Sigmoid colon (tissue), 7 donors: ENCODE data around the gene KREMEN1. TPM values are rescaled to one million over a fixed set of nuclear protein-coding genes. Genes with fewer than 3 reads are reported as not detected.

Experiments used
- DNase-seq: peaks from one replicate; pipeline ENCODE4 v3.0.0-alpha.2; 2019
- H3K27ac ChIP-seq, 4 donors: fragments of 200-600 bp; sonication (generic); one replicate each; pipeline ENCODE4 v1.5.1; 2016 to 2019; ENCODE audit warnings: mild to moderate bottlenecking in 1 of 4
- H3K27me3 ChIP-seq, 3 donors: fragments of 200-600 bp; sonication (generic); one replicate each; pipeline ENCODE4 v1.5.1; 2019; ENCODE audit warnings: mild to moderate bottlenecking in 1 of 3
- H3K36me3 ChIP-seq, 4 donors: fragments of 200-600 bp; sonication (generic); one replicate each; pipeline ENCODE4 v1.5.1; 2016 to 2019
- H3K4me1 ChIP-seq, 4 donors: fragments of 200-600 bp; sonication (generic); one replicate each; pipeline ENCODE4 v1.5.1; 2017 to 2019
- H3K4me3 ChIP-seq, 4 donors: fragments of 200-600 bp; sonication (generic); one replicate each; pipeline ENCODE4 v1.5.1; 2017 to 2019; ENCODE audit warnings: mild to moderate bottlenecking in 2 of 4, moderate library complexity in 1 of 4
- H3K9me3 ChIP-seq, 4 donors: fragments of 200-600 bp in 3 of 4; sonication (generic) in 3 of 4; one replicate each; pipeline versions ENCODE4 v1.5.1 to v1.6.1; 2013 to 2019
- CTCF ChIP-seq, 4 experiments: fragments of 450-650 bp in 3 of 4; fragments of 200-600 bp in 1 of 4; IDR thresholded peaks; one replicate each; pipeline ENCODE4 v1.5.1; 2016 to 2019; ENCODE audit warnings: antibody characterized with exemption in 4 of 4, mild to moderate bottlenecking in 3 of 4, moderate library complexity in 2 of 4
- EP300 ChIP-seq, 4 donors: sonication (generic); formaldehyde crosslinking; IDR thresholded peaks; one replicate each; pipeline ENCODE4 v1.6.1; 2017; ENCODE audit warnings: antibody characterized with exemption in 4 of 4
- POLR2A ChIP-seq, 2 donors: fragments of 450-650 bp; IDR thresholded peaks; one replicate each; pipeline ENCODE4 v1.6.1; 2016; ENCODE audit warnings: antibody characterized with exemption in 2 of 2, mild to moderate bottlenecking in 2 of 2, moderate library complexity in 2 of 2
- POLR2AphosphoS5 ChIP-seq, 4 donors: sonication (generic); formaldehyde crosslinking; IDR thresholded peaks; one replicate each; pipeline ENCODE4 v1.6.1; 2017; ENCODE audit warnings: antibody characterized with exemption in 4 of 4
- WGBS, 2 donors: extraction: QIAGEN DNeasy Blood & Tissue Kit; methylation state at CpG; one replicate each; pipeline ENCODE4 v1.1.7; 2013; 5-methylcytosine and 5-hydroxymethylcytosine counted together
- intact Hi-C: fragments of 100-400 bp; cut with DNase I; formaldehyde crosslinking; loops from one replicate; pipeline ENCODE4 v1.15.1; 2023
- polyA plus RNA-seq, 3 donors: library from polyadenylated mRNA; stranded (reverse); fragments of 200-250 nt; gene quantifications; one replicate each; pipeline ENCODE4 v1.2.3, GENCODE V29; 2013
- total RNA-seq, 4 donors: library from RNA; depleted of rRNA; stranded (reverse); fragments of >200 nt; gene quantifications; one replicate each; pipeline ENCODE4 v1.1.0, GENCODE V29; 2016
- donor health status: healthy with polysubstance abuse.
- donor health status: Bipolar disorder and iron deficiency.
- donor health status: healthy.

Gene KREMEN1
- total and polyA plus RNA-seq, 7 donors, result 4.2 to 13.2 (median 6.7) TPM

GRCh38 chr22:29061773-29062172 is 11.1 kb upstream of the KREMEN1 start, which contains the start of gene C22orf31:
C22orf31 (minus strand) TSS chr22:29061831; CDS start chr22:29061792, 39 bp downstream.
- Histone ChIP-seq H3K27ac (no peak within 1 kb of the TSS), H3K27me3 (no peaks in the 10 kb centered on the region), H3K9me3 (no peaks in the 10 kb centered on the region), H3K4me1 (no peaks in the 10 kb centered on the region), H3K36me3 (no peaks in the 10 kb centered on the region), H3K4me3 (no peak within 1 kb of the TSS)
- intact Hi-C loops, result no loop called here
- no peak for TF ChIP-seq CTCF (IDR thresholded peaks at IDR 0.05)
- TF ChIP-seq EP300 (IDR thresholded peaks at IDR 0.05), result no peak
- no peak for TF ChIP-seq POLR2A (IDR thresholded peaks at IDR 0.05)
- no peak for TF ChIP-seq POLR2AphosphoS5 (IDR thresholded peaks at IDR 0.05)
- WGBS, 2 donors, result 56 to 58% methylated on average over 2 of the region's 2 CpGs
- peak; percentile 1 for DNase-seq

- H3K9me3 ChIP-seq, result no peaks in the 10 kb centered on the region
- DNase-seq, result no peak
- no peak overlapping the region for H3K4me3 ChIP-seq
- H3K36me3 ChIP-seq, result no peaks in the 10 kb centered on the region
- H3K27me3 ChIP-seq, result no peaks in the 10 kb centered on the region
- 73 to 77% methylated on average over 8 of the region's 8 CpGs for WGBS, 2 donors
- H3K27ac ChIP-seq, result no peak overlapping the region
- TF ChIP-seq POLR2AphosphoS5 (IDR thresholded peaks at IDR 0.05) (no peak), POLR2A (IDR thresholded peaks at IDR 0.05) (no peak), CTCF (IDR thresholded peaks at IDR 0.05) (no peak), EP300 (IDR thresholded peaks at IDR 0.05) (no peak)
- no peaks in the 10 kb centered on the region for H3K4me1 ChIP-seq
- intact Hi-C loops, result no loop called here
Observed at GRCh38 chr22:29062286-29062821, 10.5 kb upstream of the KREMEN1 start.

GRCh38 chr22:29065468-29066190 is 7.2 kb upstream of the KREMEN1 start:
- Histone ChIP-seq H3K4me1 (no peaks in the 10 kb centered on the region), H3K36me3 (no peaks in the 10 kb centered on the region), H3K4me3 (no peak overlapping the region), H3K27me3 (no peaks in the 10 kb centered on the region), H3K9me3 (no peaks in the 10 kb centered on the region), H3K27ac (no peak overlapping the region)
- intact Hi-C loops, result no loop called here
- no peak for DNase-seq
- TF ChIP-seq CTCF (IDR thresholded peaks at IDR 0.05) (no peak), POLR2AphosphoS5 (IDR thresholded peaks at IDR 0.05) (no peak), EP300 (IDR thresholded peaks at IDR 0.05) (no peak), POLR2A (IDR thresholded peaks at IDR 0.05) (no peak)
- 17 to 21% methylated on average over 7 of the region's 7 CpGs for WGBS, 2 donors

GRCh38 chr22:29069463-29069862 is 3.4 kb upstream of the KREMEN1 start:
- H3K4me1 ChIP-seq, result peaks cover 0 to 31% (median 28%) of the 10 kb centered on the region in 4 donors
- no peaks in the 10 kb centered on the region for H3K36me3 ChIP-seq
- intact Hi-C loops, result no loop called here
- 83 to 85% methylated on average over 4 of the region's 4 CpGs for WGBS, 2 donors
- no peak overlapping the region for H3K27ac ChIP-seq
- DNase-seq, result no peak
- no peaks in the 10 kb centered on the region for H3K27me3 ChIP-seq
- no peak overlapping the region for H3K4me3 ChIP-seq
- no peaks in the 10 kb centered on the region for H3K9me3 ChIP-seq
- TF ChIP-seq EP300 (IDR thresholded peaks at IDR 0.05), result no peak
- TF ChIP-seq POLR2A (IDR thresholded peaks at IDR 0.05), result no peak
- no peak for TF ChIP-seq CTCF (IDR thresholded peaks at IDR 0.05)
- TF ChIP-seq POLR2AphosphoS5 (IDR thresholded peaks at IDR 0.05), result no peak
